Ureter (tissue), 1 donor: ENCODE data around the gene FXYD4. TPM values are rescaled to one million over a fixed set of nuclear protein-coding genes. Genes with fewer than 3 reads are reported as not detected.
"Not testable (repeated sequence)": the region's sequence is repeated elsewhere in the genome, so short reads cannot be mapped to it uniquely, and the experiment has no call there.

ENCODE experiments used
- DNase-seq: peaks from one replicate; pipeline ENCODE4 v3.0.0-alpha.2; 2020; ENCODE audit warnings: low spot score
- total RNA-seq: library from RNA; stranded (reverse); gene quantifications from one replicate; pipeline ENCODE4 v1.2.4, GENCODE V29; 2023
- donor health status: DM: yes; HTN: yes; CAD: no.

FXYD4 gene
- total RNA-seq, result 13.8 TPM

- DNase-seq, result peak; percentile 69
Observed at GRCh38 chr10:43371418-43371817, at the start of gene FXYD4. Gene FXYD4, plus strand, starts transcription at chr10:43371636. Its CDS starts 2,111 bp downstream, at chr10:43373747.

- DNase-seq, result peak; percentile 78
Observed at GRCh38 chr10:43322331-43322730, 49.1 kb upstream of the FXYD4 start.

GRCh38 chr10:43322769-43323168 lies 48.7 kb upstream of the FXYD4 start:
- peak; percentile 95 for DNase-seq

- DNase-seq, result no peak
Observed at GRCh38 chr10:43323245-43323644, 48.2 kb upstream of the FXYD4 start.

- no peak for DNase-seq
Observed at GRCh38 chr10:43324876-43325275, 46.6 kb upstream of the FXYD4 start.

GRCh38 chr10:43327171-43327570 lies 44.3 kb upstream of the FXYD4 start:
- no peak for DNase-seq

GRCh38 chr10:43327986-43328385 lies 43.5 kb upstream of the FXYD4 start:
- no peak for DNase-seq

GRCh38 chr10:43328810-43329209 lies 42.6 kb upstream of the FXYD4 start:
- DNase-seq, result not testable (repeated sequence)

- not testable (repeated sequence) for DNase-seq
Observed at GRCh38 chr10:43329246-43329885, 42.1 kb upstream of the FXYD4 start.

GRCh38 chr10:43330049-43330823 lies 41.2 kb upstream of the FXYD4 start:
- DNase-seq, result not testable (repeated sequence)

GRCh38 chr10:43330824-43331127 lies 40.7 kb upstream of the FXYD4 start:
- DNase-seq, result not testable (repeated sequence)

- no peak for DNase-seq
Observed at GRCh38 chr10:43333653-43334052, 37.8 kb upstream of the FXYD4 start.

- no peak for DNase-seq
Observed at GRCh38 chr10:43336061-43336460, 35.4 kb upstream of the FXYD4 start.

- DNase-seq, result no peak
Observed at GRCh38 chr10:43336641-43337318, 34.7 kb upstream of the FXYD4 start.

GRCh38 chr10:43337536-43337935 lies 33.9 kb upstream of the FXYD4 start:
- not testable (repeated sequence) for DNase-seq

- no peak for DNase-seq
Observed at GRCh38 chr10:43338117-43338516, 33.3 kb upstream of the FXYD4 start.

- DNase-seq, result no peak
Observed at GRCh38 chr10:43339136-43339535, 32.3 kb upstream of the FXYD4 start.

GRCh38 chr10:43340101-43340500 lies 31.3 kb upstream of the FXYD4 start:
- DNase-seq, result no peak

GRCh38 chr10:43340619-43341018 lies 30.8 kb upstream of the FXYD4 start:
- DNase-seq, result peak; percentile 66

GRCh38 chr10:43341450-43341849 lies 30.0 kb upstream of the FXYD4 start:
- no peak for DNase-seq

GRCh38 chr10:43342279-43343125 lies 28.9 kb upstream of the FXYD4 start:
- DNase-seq, result no peak

- no peak for DNase-seq
Observed at GRCh38 chr10:43343126-43343525, 28.3 kb upstream of the FXYD4 start.
